GM12878 (cell line): ENCODE results near the gene SCRG1. TPM values are rescaled to one million over a fixed set of nuclear protein-coding genes. Genes with fewer than 3 reads are reported as not detected.

Experiments
- ATF2 ChIP-seq: IDR thresholded peaks from 2 replicates; pipeline ENCODE4 v1.6.1; 2012; ENCODE audit warnings: low read length, inconsistent platforms
- BACH1 ChIP-seq: fragments of 450-650 bp; IDR thresholded peaks from 2 replicates; pipeline ENCODE4 v1.6.1; 2017; ENCODE audit warnings: mild to moderate bottlenecking, borderline replicate concordance
- CBFB ChIP-seq: IDR thresholded peaks from 2 replicates; pipeline ENCODE4 v1.6.1; 2016; ENCODE audit warnings: antibody characterized with exemption, low read depth
- CEBPB ChIP-seq, 2 experiments: fragments of 150-350 bp in 1 of 2; IDR thresholded peaks; 2 replicates each; pipeline ENCODE4 v1.6.1; 2012 to 2014; ENCODE audit warnings: low read depth in 2 of 2, low read length in 2 of 2, borderline replicate concordance in 1 of 2, inconsistent platforms in 1 of 2
- CHD2 ChIP-seq: IDR thresholded peaks from 2 replicates; pipeline ENCODE4 v1.6.1; 2011; ENCODE audit warnings: low read depth, low read length, improper control_type of control experiment, borderline replicate concordance
- E2F4 ChIP-seq: IDR thresholded peaks from 2 replicates; pipeline ENCODE4 v1.6.1; 2012; ENCODE audit warnings: low read depth, low read length, improper control_type of control experiment
- FOS ChIP-seq: IDR thresholded peaks from 3 replicates; pipeline ENCODE4 v1.6.1; 2011; ENCODE audit warnings: borderline replicate concordance; ENCODE audit not compliant: insufficient read length; ENCODE audit errors: extremely low read depth
- HDGF ChIP-seq: fragments of 450-650 bp; IDR thresholded peaks from 2 replicates; pipeline ENCODE4 v1.6.1; 2016; ENCODE audit warnings: antibody characterized with exemption
- JUNB ChIP-seq: IDR thresholded peaks from 2 replicates; pipeline ENCODE4 v1.6.1; 2016; ENCODE audit warnings: antibody characterized with exemption, mild to moderate bottlenecking
- LARP7 ChIP-seq: fragments of 450-650 bp; IDR thresholded peaks from 2 replicates; pipeline ENCODE4 v1.6.1; 2017; ENCODE audit warnings: mild to moderate bottlenecking
- MLLT1 ChIP-seq: fragments of 450-650 bp; IDR thresholded peaks from 2 replicates; pipeline ENCODE4 v1.6.1; 2016; ENCODE audit warnings: mild to moderate bottlenecking
- NFIC ChIP-seq: IDR thresholded peaks from 2 replicates; pipeline ENCODE4 v1.6.1; 2012; ENCODE audit warnings: low read depth, mild to moderate bottlenecking, inconsistent platforms, low read length, moderate library complexity
- NR2C2 ChIP-seq: IDR thresholded peaks from 2 replicates; pipeline ENCODE4 v1.6.1; 2011; ENCODE audit warnings: borderline replicate concordance, low read depth; ENCODE audit not compliant: control insufficient read depth, insufficient read length
- NR2F1 ChIP-seq: fragments of 450-650 bp; conservative IDR thresholded peaks from 2 replicates; pipeline ENCODE4 v1.6.1; 2017; ENCODE audit warnings: mild to moderate bottlenecking
- PAX5 ChIP-seq: IDR thresholded peaks from 2 replicates; pipeline ENCODE4 v1.6.1; 2011; ENCODE audit warnings: low read depth, low read length, borderline replicate concordance
- PBX3 ChIP-seq: IDR thresholded peaks from 2 replicates; pipeline ENCODE4 v1.6.1; 2011; ENCODE audit warnings: mild to moderate bottlenecking, low read depth, low read length, moderate library complexity; ENCODE audit not compliant: insufficient replicate concordance
- SP1 ChIP-seq: IDR thresholded peaks from one replicate; pipeline ENCODE4 v1.6.1; 2011; ENCODE audit warnings: low read depth, low read length
- STAT3 ChIP-seq: IDR thresholded peaks from 2 replicates; pipeline ENCODE4 v1.6.1; 2011; ENCODE audit warnings: low read depth, low read length, improper control_type of control experiment
- TAF1 ChIP-seq: IDR thresholded peaks from 2 replicates; pipeline ENCODE4 v1.6.1; 2011; ENCODE audit warnings: mild to moderate bottlenecking, low read depth, low read length, borderline replicate concordance
- ZBTB11 ChIP-seq: fragments of 450-650 bp; formaldehyde crosslinking; IDR thresholded peaks from 2 replicates; pipeline ENCODE4 v1.5.0; 2022; ENCODE audit warnings: mild to moderate bottlenecking, missing genetic modification characterization
- ZNF217 ChIP-seq: fragments of 450-650 bp; IDR thresholded peaks from 2 replicates; pipeline ENCODE4 v1.6.1; 2017; ENCODE audit warnings: antibody characterized with exemption, mild to moderate bottlenecking
- polyA plus RNA-seq, 11 experiments: library from polyadenylated mRNA; depleted of rRNA in 4 of 11; unstranded in 6 of 11; stranded (reverse) in 5 of 11; fragments of >200 nt; fragmentation: Nextera tagmentation in 4 of 11; fragmentation: Illumina TruSeq in 1 of 11; extraction: Ambion mirVana in 4 of 11; extraction: Trizol in 1 of 11; gene quantifications; 1 replicate in 1 of 11; 2 replicates in 10 of 11; pipeline versions ENCODE4 v1.2.1 to v1.2.3, GENCODE V29; 2011 to 2016; ENCODE audit warnings: inconsistent platforms in 2 of 11, missing spikeins in 2 of 11, low read depth in 1 of 11
- total RNA-seq, 4 experiments: library from RNA; depleted of rRNA in 3 of 4; stranded (reverse); fragments of >200 nt in 3 of 4; fragmentation: Illumina TruSeq in 1 of 4; extraction: Trizol in 1 of 4; gene quantifications; 2 replicates each; pipeline versions ENCODE4 v1.2.1 to v1.2.3, GENCODE V29; 2013 to 2021

Gene SCRG1
- total and polyA plus RNA-seq, 10 of the 15 experiments (the other 5 are each of a cell fraction or from before 2014, with no cell fraction given), result 0.02 to 0.58 (median 0.54) TPM; not detected in 7

- TF ChIP-seq E2F4 (no peak), SP1 (no peak), CHD2 (peak; percentile 40; the same call in 1 of the 2 replicates), ATF2 (no peak), TAF1 (peak; percentile 9; the same call in 1 of the 2 replicates), ZNF217 (no peak), CBFB (peak; percentile 55; the same call in 1 of the 2 replicates), BACH1 (peak; percentile 75; the same call in 1 of the 2 replicates), ZBTB11 (CRISPR knock-in tag) (no peak), CEBPB (IDR thresholded peaks at IDR 0.05; ENCODE audit: borderline replicate concordance in 1 of 2, low read depth in 2 of 2, low read length in 2 of 2) (no peak), JUNB (no peak), NR2C2 (no peak), FOS (no peak), NFIC (no peak), PAX5 (no peak), MLLT1 (peak; percentile 32; the same call in 1 of the 2 replicates), PBX3 (no peak), HDGF (0 out of 2 replicates have a peak, but pooled peaks have one; percentile 25), STAT3 (no peak), NR2F1 (no peak), LARP7 (no peak; the same call in 1 of the 2 replicates)
These were observed 28.2 kb downstream of the SCRG1 start, which contains the start of gene SAP30 (continued) for GRCh38 chr4:173370477-173371291.
